HG03342 (cell line): ENCODE data around the gene TBXAS1.

Experiments
- ATAC-seq: cut with Tn5 transposase; IDR thresholded peaks from one replicate; pipeline ENCODE4 v1.9.1; 2021; ENCODE audit warnings: mild to moderate bottlenecking, moderate library complexity; ENCODE audit not compliant: unreplicated experiment

Gene TBXAS1

GRCh38 chr7:139829025-139829774 lies at the start of gene TBXAS1:
Gene TBXAS1, plus strand, starts transcription at chr7:139829264. Its CDS starts 127 bp downstream, at chr7:139829391.
- ATAC-seq = peak; percentile 50

- ATAC-seq = no peak
Measured at GRCh38 chr7:139782932-139783331, 46.1 kb upstream of the TBXAS1 start.

- no peak for ATAC-seq
Measured at GRCh38 chr7:139783647-139784385, 45.2 kb upstream of the TBXAS1 start.

- no peak for ATAC-seq
Measured at GRCh38 chr7:139784648-139785047, 44.4 kb upstream of the TBXAS1 start.

- ATAC-seq = no peak
Measured at GRCh38 chr7:139791316-139791715, 37.7 kb upstream of the TBXAS1 start.

- no peak for ATAC-seq
Measured at GRCh38 chr7:139797607-139798006, 31.5 kb upstream of the TBXAS1 start.

GRCh38 chr7:139798221-139798620 lies 30.8 kb upstream of the TBXAS1 start:
- ATAC-seq = peak; percentile 75

GRCh38 chr7:139798892-139799291 lies 30.2 kb upstream of the TBXAS1 start:
- no peak for ATAC-seq

GRCh38 chr7:139799586-139799985 lies 29.5 kb upstream of the TBXAS1 start:
- peak; percentile 72 for ATAC-seq

- no peak for ATAC-seq
Measured at GRCh38 chr7:139804571-139804970, 24.5 kb upstream of the TBXAS1 start.

GRCh38 chr7:139807009-139807408 lies 22.1 kb upstream of the TBXAS1 start:
- ATAC-seq = no peak

GRCh38 chr7:139808427-139808826 lies 20.6 kb upstream of the TBXAS1 start:
- no peak for ATAC-seq

GRCh38 chr7:139808846-139809442 lies 20.1 kb upstream of the TBXAS1 start:
- ATAC-seq = no peak

GRCh38 chr7:139811066-139811465 lies 18.0 kb upstream of the TBXAS1 start:
- no peak for ATAC-seq

- ATAC-seq = no peak
Measured at GRCh38 chr7:139813151-139813550, 15.9 kb upstream of the TBXAS1 start.

GRCh38 chr7:139813689-139814088 lies 15.4 kb upstream of the TBXAS1 start:
- ATAC-seq = no peak

- ATAC-seq = no peak
Measured at GRCh38 chr7:139817249-139817648, 11.8 kb upstream of the TBXAS1 start.

- no peak for ATAC-seq
Measured at GRCh38 chr7:139820089-139820488, 9.0 kb upstream of the TBXAS1 start.

GRCh38 chr7:139821349-139822105 lies 7.5 kb upstream of the TBXAS1 start:
- no peak for ATAC-seq

- no peak for ATAC-seq
Measured at GRCh38 chr7:139822855-139823254, 6.2 kb upstream of the TBXAS1 start.

- no peak for ATAC-seq
Measured at GRCh38 chr7:139823959-139824521, 5.0 kb upstream of the TBXAS1 start.
